ENCODE results near the gene PRKCA.

- TF ChIP-seq MEF2B (IDR thresholded peaks at IDR 0.05; ENCODE audit: partially characterized antibody, poor library complexity, severe bottlenecking) = no peak
- no peak for TF ChIP-seq SIX5 (IDR thresholded peaks at IDR 0.05; ENCODE audit: low read depth, low read length, severe bottlenecking)
- TF ChIP-seq CTCF (IDR thresholded peaks at IDR 0.05 in 2 of 3, conservative IDR thresholded peaks at IDR 0.05 in 1 of 3; ENCODE audit: control insufficient read depth in 2 of 3, extremely low read depth in 1 of 3, insufficient read depth in 1 of 3, low read depth in 3 of 3, low read length in 3 of 3) = no peak
- no peak for TF ChIP-seq BHLHE40 (IDR thresholded peaks at IDR 0.05; ENCODE audit: borderline replicate concordance in 1 of 2, low read depth in 2 of 2, low read length in 1 of 2)
- TF ChIP-seq TAF1 (IDR thresholded peaks at IDR 0.05; ENCODE audit: borderline replicate concordance, low read depth, low read length) = no peak
- no peak for TF ChIP-seq NR2C2 (IDR thresholded peaks at IDR 0.05; ENCODE audit: borderline replicate concordance, control insufficient read depth, insufficient read length, low read depth)
- no peak for TF ChIP-seq SKIL (IDR thresholded peaks at IDR 0.05; ENCODE audit: low read depth, poor library complexity, severe bottlenecking)
- no peak for TF ChIP-seq BRCA1 (IDR thresholded peaks at IDR 0.05; ENCODE audit: low read depth, low read length)
- TF ChIP-seq POLR2AphosphoS5 (IDR thresholded peaks at IDR 0.05; ENCODE audit: low read length) = no peak
- no peak for TF ChIP-seq SUZ12 (IDR thresholded peaks at IDR 0.05; ENCODE audit: unreplicated experiment)
- no peak for TF ChIP-seq ELK1 (IDR thresholded peaks at IDR 0.05; ENCODE audit: low read depth, low read length)
- TF ChIP-seq CEBPB (IDR thresholded peaks at IDR 0.05; ENCODE audit: borderline replicate concordance in 1 of 2, low read depth in 2 of 2, low read length in 2 of 2) = no peak
Observed at GRCh38 chr17:66514227-66514806, 211.9 kb downstream of the PRKCA start.

Measured in GM12878 (cell line).